Ovary (tissue), 3 donors: ENCODE measurements around the gene DDI2.

Source experiments
- CTCF ChIP-seq, 3 donors: fragments of 450-650 bp in 2 of 3; fragments of 200-600 bp in 1 of 3; IDR thresholded peaks; one replicate each; pipeline versions ENCODE4 v1.5.1 to v1.8.0; 2016 to 2022; ENCODE audit warnings: antibody characterized with exemption in 3 of 3, mild to moderate bottlenecking in 1 of 3
- POLR2A ChIP-seq: fragments of 450-650 bp; IDR thresholded peaks from one replicate; pipeline ENCODE4 v1.6.1; 2017; ENCODE audit warnings: antibody characterized with exemption, mild to moderate bottlenecking, moderate library complexity
- donor health status: DM: no; HTN: no; CAD: no.

- TF ChIP-seq CTCF (IDR thresholded peaks at IDR 0.05) (no peak), POLR2A (no peak)
Measured at GRCh38 chr1:15573477-15573876, 43.8 kb upstream of the DDI2 start.
